ENCODE results near the gene PAK5. TPM values are rescaled to one million over a fixed set of nuclear protein-coding genes. Genes with fewer than 3 reads are reported as not detected.

The PAK5 gene
- total and polyA plus RNA-seq, 2 of the 13 experiments (the other 11 are each of a cell fraction or from before 2014, with no cell fraction given), result not detected

GRCh38 chr20:9756660-9757059, 82.2 kb downstream of the PAK5 start:
- Histone ChIP-seq H3K9me3 (ENCODE audit: low read length) (no peaks in the 10 kb centered on the region; the same call in 1 of the 2 replicates), H3K4me1 (ENCODE audit: insufficient read depth, low read length) (no peaks in the 10 kb centered on the region), H3K4me2 (ENCODE audit: low read depth, low read length) (no peak overlapping the region), H3K4me3 (replicated peaks in 1 of 3; ENCODE audit: insufficient read depth in 1 of 3, low read depth in 2 of 3, low read length in 3 of 3) (no peak overlapping the region), H3K27me3 (ENCODE audit: control insufficient read depth in 1 of 2, insufficient read depth in 2 of 2, low read length in 2 of 2) (no peaks in the 10 kb centered on the region), H3K79me2 (ENCODE audit: insufficient read depth, low read length) (no peaks in the 10 kb centered on the region), H2AFZ (ENCODE audit: low read length) (no peak overlapping the region), H3K36me3 (replicated peaks in 1 of 2; ENCODE audit: control insufficient read depth in 1 of 2, insufficient read depth in 2 of 2, low read length in 2 of 2) (no peaks in the 10 kb centered on the region), H3K27ac (ENCODE audit: extremely low read length, insufficient read depth, low read length) (no peak overlapping the region), H3K9ac (ENCODE audit: insufficient read depth, low read depth, low read length) (no peak overlapping the region), H4K20me1 (ENCODE audit: insufficient read depth, low read length) (no peaks in the 10 kb centered on the region)
- intact Hi-C loops (cut with micrococcal nuclease; ENCODE audit: unreplicated experiment) (no loop called here), in situ Hi-C loops (cut with HindIII; ENCODE audit: extremely low pct_ligation_motif_present, low pct_unique_long_range_greater_than_20kb) (no loop called here)
- DNase-seq (ENCODE audit: low spot score), result no peak
- POLR2A ChIA-PET, result no interaction called here
- 15% methylated on average over 3 of the region's 3 CpGs for WGBS (ENCODE audit: low lambda C conversion rate)
- peak; percentile 65 for ATAC-seq
- BruUV-seq (replicated peaks), result no TSS peak
- TF ChIP-seq ZNF572 (CRISPR knock-in tag; IDR thresholded peaks at IDR 0.05) (no peak), SMC3 (IDR thresholded peaks at IDR 0.05; ENCODE audit: low read length) (no peak), ARNT2 (CRISPR knock-in tag; IDR thresholded peaks at IDR 0.05; ENCODE audit: low read depth) (no peak), MLLT10 (CRISPR knock-in tag; IDR thresholded peaks at IDR 0.05) (no peak)
- CTCF ChIA-PET (ENCODE audit: low intra/inter-chr PET ratio, low total read pairs), result no interaction called here
- no peak for FAIRE-seq

- Histone ChIP-seq H3K4me1 (ENCODE audit: insufficient read depth, low read length) (no peaks in the 10 kb centered on the region), H3K4me2 (ENCODE audit: low read depth, low read length) (no peak overlapping the region), H3K27ac (ENCODE audit: extremely low read length, insufficient read depth, low read length) (no peak overlapping the region), H3K36me3 (replicated peaks in 1 of 2; ENCODE audit: control insufficient read depth in 1 of 2, insufficient read depth in 2 of 2, low read length in 2 of 2) (no peaks in the 10 kb centered on the region), H2AFZ (ENCODE audit: low read length) (no peak overlapping the region), H3K9me3 (ENCODE audit: low read length) (no peaks in the 10 kb centered on the region), H3K9ac (ENCODE audit: insufficient read depth, low read depth, low read length) (no peak overlapping the region), H4K20me1 (ENCODE audit: insufficient read depth, low read length) (no peaks in the 10 kb centered on the region), H3K79me2 (ENCODE audit: insufficient read depth, low read length) (no peaks in the 10 kb centered on the region), H3K4me3 (replicated peaks in 1 of 3; ENCODE audit: insufficient read depth in 1 of 3, low read depth in 2 of 3, low read length in 3 of 3) (no peak overlapping the region), H3K27me3 (ENCODE audit: control insufficient read depth in 1 of 2, insufficient read depth in 2 of 2, low read length in 2 of 2) (no peaks in the 10 kb centered on the region)
- 0% methylated on average over 1 of the region's 1 CpG for WGBS (ENCODE audit: low lambda C conversion rate)
- in situ Hi-C loops (cut with HindIII; ENCODE audit: extremely low pct_ligation_motif_present, low pct_unique_long_range_greater_than_20kb), result no loop called here
- DNase-seq (ENCODE audit: low spot score) (no peak), ATAC-seq (no peak), FAIRE-seq (no peak)
- ChIA-PET POLR2A (no interaction called here), CTCF (ENCODE audit: low intra/inter-chr PET ratio, low total read pairs) (no interaction called here)
- BruUV-seq (replicated peaks), result no TSS peak
- intact Hi-C loops (cut with micrococcal nuclease; ENCODE audit: unreplicated experiment), result no loop called here
- TF ChIP-seq ZNF18 (CRISPR knock-in tag; IDR thresholded peaks at IDR 0.05; ENCODE audit: insufficient replicate concordance), result no peak
- TF ChIP-seq ZNF720 (CRISPR knock-in tag; IDR thresholded peaks at IDR 0.05), result no peak
- no peak for TF ChIP-seq SETDB1 (CRISPR knock-in tag; IDR thresholded peaks at IDR 0.05; ENCODE audit: borderline replicate concordance)
- no peak for TF ChIP-seq SNAI1 (CRISPR knock-in tag; IDR thresholded peaks at IDR 0.05; ENCODE audit: borderline replicate concordance)
- no peak for TF ChIP-seq ZNF879 (CRISPR knock-in tag; IDR thresholded peaks at IDR 0.05)
- no peak for TF ChIP-seq RCOR2 (CRISPR knock-in tag; IDR thresholded peaks at IDR 0.05)
- no peak for TF ChIP-seq ZNF460 (CRISPR knock-in tag; IDR thresholded peaks at IDR 0.05; ENCODE audit: borderline replicate concordance)
- no peak for TF ChIP-seq ZKSCAN8 (CRISPR knock-in tag; IDR thresholded peaks at IDR 0.05; ENCODE audit: borderline replicate concordance)
- TF ChIP-seq FOXJ3 (CRISPR knock-in tag; IDR thresholded peaks at IDR 0.05; ENCODE audit: borderline replicate concordance), result no peak
- TF ChIP-seq ZNF234 (CRISPR knock-in tag; conservative IDR thresholded peaks at IDR 0.05), result no peak
- no peak for TF ChIP-seq FLYWCH1 (CRISPR knock-in tag; IDR thresholded peaks at IDR 0.05)
- TF ChIP-seq ZNF574 (CRISPR knock-in tag; IDR thresholded peaks at IDR 0.05), result no peak
- TF ChIP-seq MYC (CRISPR knock-in tag; IDR thresholded peaks at IDR 0.05; ENCODE audit: borderline replicate concordance), result no peak
Measured at GRCh38 chr20:9755301-9755700, 83.6 kb downstream of the PAK5 start.
